OCI-LY1 (cell line): ENCODE data around the gene DOCK2.

ENCODE experiments used
- H2AFZ ChIP-seq: fragments of 200-600 bp; sonication (generic), shearing (Covaris generic); 2 replicates; pipeline ENCODE4 v1.6.0; 2014; ENCODE audit warnings: antibody characterized with exemption, mild to moderate bottlenecking, low read length
- H3F3A ChIP-seq: fragments of 200-600 bp; sonication (generic), shearing (Covaris generic); 2 replicates; pipeline ENCODE4 v1.6.0; 2014; ENCODE audit warnings: mild to moderate bottlenecking, antibody characterized with exemption, low read length, moderate library complexity; ENCODE audit not compliant: insufficient read depth
- H3K27ac ChIP-seq: fragments of 200-600 bp; sonication (generic); 2 replicates; pipeline ENCODE4 v1.5.1; 2014; ENCODE audit warnings: low read length, mixed run types, mild to moderate bottlenecking, low read depth; ENCODE audit not compliant: poor library complexity, severe bottlenecking
- H3K27me3 ChIP-seq: fragments of 200-600 bp; sonication (generic); 2 replicates; pipeline ENCODE4 v1.6.0; 2014; ENCODE audit warnings: antibody characterized with exemption, mild to moderate bottlenecking, low read length, moderate library complexity; ENCODE audit not compliant: insufficient read depth
- H3K36me3 ChIP-seq: fragments of 200-600 bp; sonication (generic); 2 replicates; pipeline ENCODE4 v1.6.1; 2014; ENCODE audit warnings: mild to moderate bottlenecking, antibody characterized with exemption, low read length, moderate library complexity, mixed read lengths; ENCODE audit not compliant: insufficient read depth
- H3K4me1 ChIP-seq: fragments of 200-600 bp; sonication (generic); 2 replicates; pipeline ENCODE4 v1.5.1; 2014; ENCODE audit warnings: mild to moderate bottlenecking, low read length, moderate library complexity; ENCODE audit not compliant: insufficient read depth, severe bottlenecking
- H3K4me2 ChIP-seq: fragments of 200-600 bp; sonication (generic), shearing (Covaris generic); 2 replicates; pipeline ENCODE4 v1.6.1; 2014; ENCODE audit warnings: low read length
- H3K4me3 ChIP-seq: fragments of 200-600 bp; sonication (generic); 2 replicates; pipeline ENCODE4 v1.5.1; 2014; ENCODE audit warnings: low read length, low read depth, mild to moderate bottlenecking, mixed read lengths; ENCODE audit not compliant: poor library complexity, severe bottlenecking
- H3K79me2 ChIP-seq: fragments of 200-600 bp; shearing (Covaris generic); 2 replicates; pipeline ENCODE4 v1.6.1; 2016; ENCODE audit warnings: mixed run types, low read length, mixed read lengths; ENCODE audit not compliant: insufficient read depth
- H3K9ac ChIP-seq: fragments of 200-600 bp; sonication (generic), shearing (Covaris generic); 2 replicates; pipeline ENCODE4 v1.6.1; 2014; ENCODE audit warnings: mild to moderate bottlenecking, low read length, mixed read lengths
- H3K9me2 ChIP-seq: fragments of 200-600 bp; sonication (generic), shearing (Covaris generic); 2 replicates; pipeline ENCODE4 v1.6.1; 2014; ENCODE audit warnings: low read depth, mild to moderate bottlenecking, low read length, mixed read lengths
- H3K9me3 ChIP-seq: fragments of 200-600 bp; shearing (Covaris generic); 2 replicates; pipeline ENCODE4 v1.6.1; 2014; ENCODE audit warnings: low read length, mixed read lengths
- H4K20me1 ChIP-seq: fragments of 200-600 bp; sonication (generic), shearing (Covaris generic); 2 replicates; pipeline ENCODE4 v1.6.0; 2016; ENCODE audit warnings: mild to moderate bottlenecking, low read length; ENCODE audit not compliant: insufficient read depth
- CTCF ChIP-seq: fragments of 200-600 bp; sonication (generic), shearing (Covaris generic); IDR thresholded peaks from 2 replicates; pipeline ENCODE4 v1.5.1; 2017; ENCODE audit warnings: mild to moderate bottlenecking, antibody characterized with exemption, low read length, moderate library complexity, mixed read lengths
- EZH2 ChIP-seq: fragments of 200-600 bp; sonication (generic), shearing (Covaris generic); IDR thresholded peaks from 2 replicates; pipeline ENCODE4 v1.8.0; 2017; ENCODE audit warnings: borderline replicate concordance, mixed run types, mild to moderate bottlenecking, antibody characterized with exemption, low read length, moderate library complexity, mixed read lengths

DOCK2 gene

GRCh38 chr5:169973056-169973455 is 336.0 kb downstream of the DOCK2 start:
- no peaks in the 10 kb centered on the region for H4K20me1 ChIP-seq
- H3K79me2 ChIP-seq, result no peaks in the 10 kb centered on the region

GRCh38 chr5:169974121-169974770 is 337.2 kb downstream of the DOCK2 start:
- Histone ChIP-seq H3K79me2 (no peaks in the 10 kb centered on the region), H3K9me3 (no peaks in the 10 kb centered on the region), H3K9me2 (no peaks in the 10 kb centered on the region)

More at GRCh38 chr5:169973056-169973455, 336.0 kb downstream of the DOCK2 start:
- no peaks in the 10 kb centered on the region for H3K4me1 ChIP-seq
- H3K36me3 ChIP-seq, result no peaks in the 10 kb centered on the region
- H3K9me2 ChIP-seq, result no peaks in the 10 kb centered on the region
- H3K27me3 ChIP-seq, result no peaks in the 10 kb centered on the region
- H2AFZ ChIP-seq, result no peak overlapping the region
- no peak overlapping the region for H3K9ac ChIP-seq
- H3K4me3 ChIP-seq, result no peak overlapping the region
- H3F3A ChIP-seq, result no peaks in the 10 kb centered on the region
- H3K9me3 ChIP-seq, result no peaks in the 10 kb centered on the region
- H3K27ac ChIP-seq, result no peak overlapping the region
- H3K4me2 ChIP-seq, result no peak overlapping the region
- TF ChIP-seq CTCF (no peak), EZH2 (no peak)

DNA sequence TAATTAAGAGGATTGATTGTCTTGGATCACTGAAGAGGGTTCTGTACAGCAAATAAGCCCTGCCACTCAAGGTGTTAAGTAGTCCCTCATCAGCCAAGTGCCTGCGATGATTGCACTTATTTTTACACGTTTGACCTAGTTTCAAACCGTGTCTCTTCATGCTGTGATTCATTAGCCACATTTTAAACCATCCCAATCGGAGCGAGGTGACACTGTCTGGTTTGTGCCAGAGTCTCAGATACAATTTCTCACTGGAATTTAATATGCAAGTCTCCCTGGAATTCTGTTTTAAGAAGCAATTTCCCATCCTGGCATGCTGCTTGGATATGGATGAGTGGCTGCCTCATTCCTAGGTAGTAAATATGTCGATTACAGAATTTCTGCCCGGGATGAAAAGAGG is 341.6 kb downstream of the DOCK2 start:
- Histone ChIP-seq H2AFZ (no peak overlapping the region), H3K4me1 (peaks cover 11% of the 10 kb centered on the region), H3K27me3 (no peaks in the 10 kb centered on the region), H3K9ac (no peak overlapping the region), H3K4me2 (no peak overlapping the region), H3K4me3 (no peak overlapping the region), H3F3A (no peaks in the 10 kb centered on the region), H3K27ac (no peak overlapping the region), H3K79me2 (no peaks in the 10 kb centered on the region), H3K9me2 (no peaks in the 10 kb centered on the region), H3K9me3 (no peaks in the 10 kb centered on the region), H3K36me3 (peaks cover 10% of the 10 kb centered on the region; the same call in 1 of the 2 replicates), H4K20me1 (no peaks in the 10 kb centered on the region)
- TF ChIP-seq CTCF, result no peak
- no peak for TF ChIP-seq EZH2

More at GRCh38 chr5:169974121-169974770, 337.2 kb downstream of the DOCK2 start:
- Histone ChIP-seq H3F3A (no peaks in the 10 kb centered on the region), H3K4me1 (no peaks in the 10 kb centered on the region), H3K4me2 (no peak overlapping the region), H3K9ac (no peak overlapping the region), H3K36me3 (no peaks in the 10 kb centered on the region), H3K27me3 (no peaks in the 10 kb centered on the region), H3K27ac (no peak overlapping the region), H4K20me1 (no peaks in the 10 kb centered on the region), H3K4me3 (no peak overlapping the region), H2AFZ (no peak overlapping the region)
- TF ChIP-seq EZH2, result no peak
- TF ChIP-seq CTCF, result no peak
